KMS-11 (cell line): ENCODE data around the gene SPTBN1.

Experiments
- H2AFZ ChIP-seq: fragments of 200-600 bp; sonication (generic); 2 replicates; pipeline ENCODE4 v1.6.1; 2016; ENCODE audit warnings: antibody characterized with exemption, mixed run types, low read depth
- H3K27ac ChIP-seq: fragments of 200-600 bp; sonication (generic); 2 replicates; pipeline ENCODE4 v1.6.1; 2016; ENCODE audit warnings: mild to moderate bottlenecking, mixed run types
- H3K27me3 ChIP-seq: fragments of 200-600 bp; sonication (generic); 2 replicates; pipeline ENCODE4 v1.6.1; 2017; ENCODE audit warnings: mild to moderate bottlenecking, low read depth, mixed run types, moderate library complexity; ENCODE audit not compliant: insufficient read depth
- H3K36me3 ChIP-seq: fragments of 200-600 bp; sonication (generic); 2 replicates; pipeline ENCODE4 v1.6.1; 2017; ENCODE audit warnings: mild to moderate bottlenecking, mixed run types; ENCODE audit not compliant: insufficient read depth
- H3K4me1 ChIP-seq: fragments of 200-600 bp; sonication (generic); 2 replicates; pipeline ENCODE4 v1.6.1; 2016; ENCODE audit warnings: mild to moderate bottlenecking, low read depth, mixed run types; ENCODE audit not compliant: poor library complexity, severe bottlenecking
- H3K4me2 ChIP-seq: fragments of 200-600 bp; sonication (generic); 2 replicates; pipeline ENCODE4 v1.7.0; 2016; ENCODE audit warnings: mild to moderate bottlenecking, mixed run types
- H3K4me3 ChIP-seq: fragments of 200-600 bp; sonication (generic); IDR thresholded peaks from 2 replicates; pipeline ENCODE4 v1.6.1; 2017; ENCODE audit warnings: low read depth, low read length, mixed read lengths; ENCODE audit not compliant: insufficient read depth
- H3K79me2 ChIP-seq: fragments of 200-600 bp; sonication (generic); 2 replicates; pipeline ENCODE4 v1.6.1; 2016; ENCODE audit warnings: low read depth, mixed run types; ENCODE audit not compliant: insufficient read depth
- H3K9ac ChIP-seq: fragments of 200-600 bp; sonication (generic); 2 replicates; pipeline ENCODE4 v1.6.1; 2016; ENCODE audit warnings: mild to moderate bottlenecking, mixed run types
- H4K20me1 ChIP-seq: fragments of 200-600 bp; sonication (generic); 2 replicates; pipeline ENCODE4 v1.6.1; 2016; ENCODE audit warnings: mild to moderate bottlenecking, mixed run types; ENCODE audit not compliant: insufficient read depth
- CTCF ChIP-seq: fragments of 200-600 bp; sonication (generic); conservative IDR thresholded peaks from 2 replicates; pipeline ENCODE4 v1.6.1; 2017; ENCODE audit warnings: low read depth, mild to moderate bottlenecking, antibody characterized with exemption, low read length, moderate library complexity, mixed read lengths

Gene SPTBN1

GRCh38 chr2:54429811-54430551, 26.1 kb upstream of the SPTBN1 start:
- Histone ChIP-seq H3K4me2 (no peak overlapping the region), H3K4me3 (no peak overlapping the region), H3K9ac (no peak overlapping the region), H4K20me1 (no peaks in the 10 kb centered on the region), H3K27ac (no peak overlapping the region), H3K36me3 (no peaks in the 10 kb centered on the region), H2AFZ (no peak overlapping the region), H3K27me3 (no peaks in the 10 kb centered on the region), H3K4me1 (no peaks in the 10 kb centered on the region), H3K79me2 (no peaks in the 10 kb centered on the region)
- TF ChIP-seq CTCF: no peak

GRCh38 chr2:54430649-54431048, 25.5 kb upstream of the SPTBN1 start:
- H3K4me2 ChIP-seq: no peak overlapping the region
- H2AFZ ChIP-seq: no peak overlapping the region
- no peaks in the 10 kb centered on the region for H3K4me1 ChIP-seq
- no peak overlapping the region for H3K4me3 ChIP-seq
- no peak overlapping the region for H3K27ac ChIP-seq
- H3K79me2 ChIP-seq: no peaks in the 10 kb centered on the region
- no peaks in the 10 kb centered on the region for H3K36me3 ChIP-seq
- H3K27me3 ChIP-seq: no peaks in the 10 kb centered on the region
- no peak overlapping the region for H3K9ac ChIP-seq
- no peaks in the 10 kb centered on the region for H4K20me1 ChIP-seq
- no peak for TF ChIP-seq CTCF

GRCh38 chr2:54432251-54433015, 23.7 kb upstream of the SPTBN1 start:
- Histone ChIP-seq H3K36me3 (no peaks in the 10 kb centered on the region), H2AFZ (no peak overlapping the region), H3K4me1 (no peaks in the 10 kb centered on the region), H3K27ac (no peak overlapping the region), H3K4me2 (no peak overlapping the region), H4K20me1 (no peaks in the 10 kb centered on the region), H3K27me3 (no peaks in the 10 kb centered on the region), H3K4me3 (no peak overlapping the region), H3K9ac (no peak overlapping the region), H3K79me2 (no peaks in the 10 kb centered on the region)
- no peak for TF ChIP-seq CTCF

- no peak for TF ChIP-seq CTCF
- no peaks in the 10 kb centered on the region for H3K4me1 ChIP-seq
- no peaks in the 10 kb centered on the region for H3K79me2 ChIP-seq
- no peak overlapping the region for H3K4me3 ChIP-seq
- H3K4me2 ChIP-seq: no peak overlapping the region
- H4K20me1 ChIP-seq: no peaks in the 10 kb centered on the region
- H3K36me3 ChIP-seq: no peaks in the 10 kb centered on the region
- no peaks in the 10 kb centered on the region for H3K27me3 ChIP-seq
- H3K9ac ChIP-seq: no peak overlapping the region
- H2AFZ ChIP-seq: no peak overlapping the region
- no peak overlapping the region for H3K27ac ChIP-seq
Measured at GRCh38 chr2:54434229-54434628, 21.9 kb upstream of the SPTBN1 start.
